NCI-H1694 (cell line): Measurements from ENCODE around the gene NAB2.
"Not testable (repeated sequence)": the region's sequence is repeated elsewhere in the genome, so short reads cannot be mapped to it uniquely, and the experiment has no call there.

Experiments
- DNase-seq: peaks from one replicate; lab custom pipeline; 2025; lab: John Stamatoyannopoulos, UW

Gene NAB2

DNA sequence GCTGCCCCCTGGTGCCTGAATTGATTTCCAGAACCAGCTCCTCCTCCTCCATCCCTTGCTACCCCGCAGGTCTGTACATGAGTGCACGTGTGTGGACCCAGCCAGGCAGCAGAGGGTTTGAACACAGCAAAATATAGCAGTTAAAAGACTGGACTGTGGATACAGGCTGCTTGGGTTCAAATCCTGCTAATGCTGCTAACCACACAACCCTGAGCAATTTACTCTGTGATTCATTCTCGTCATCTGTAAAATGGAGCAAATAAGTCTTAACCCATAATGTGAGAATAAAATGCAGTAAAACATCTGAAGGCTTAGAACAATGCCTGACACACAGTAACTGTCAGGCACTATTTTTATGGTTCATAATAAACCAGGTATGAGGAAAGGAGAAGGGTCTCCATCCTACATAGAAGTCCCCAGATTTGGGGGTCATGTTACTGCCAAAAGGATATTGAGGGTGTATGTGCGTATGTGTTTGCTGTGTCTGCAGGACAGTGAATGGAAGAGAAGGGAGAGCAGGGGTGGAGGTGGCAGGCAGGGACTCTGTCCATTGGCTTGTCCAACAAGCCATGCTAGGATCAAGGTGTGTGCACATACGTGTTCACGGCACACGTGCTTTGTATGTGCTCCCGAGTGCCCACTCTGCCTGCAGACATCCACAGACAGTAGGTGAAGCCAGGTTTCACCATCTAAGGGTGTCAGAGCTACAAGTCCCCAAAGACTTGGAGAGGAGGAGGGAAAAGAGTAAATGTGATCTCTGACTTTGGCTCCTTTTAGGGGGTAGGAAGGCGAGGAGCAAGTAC is 23.8 kb downstream of the NAB2 start:
- DNase-seq: no peak

DNA sequence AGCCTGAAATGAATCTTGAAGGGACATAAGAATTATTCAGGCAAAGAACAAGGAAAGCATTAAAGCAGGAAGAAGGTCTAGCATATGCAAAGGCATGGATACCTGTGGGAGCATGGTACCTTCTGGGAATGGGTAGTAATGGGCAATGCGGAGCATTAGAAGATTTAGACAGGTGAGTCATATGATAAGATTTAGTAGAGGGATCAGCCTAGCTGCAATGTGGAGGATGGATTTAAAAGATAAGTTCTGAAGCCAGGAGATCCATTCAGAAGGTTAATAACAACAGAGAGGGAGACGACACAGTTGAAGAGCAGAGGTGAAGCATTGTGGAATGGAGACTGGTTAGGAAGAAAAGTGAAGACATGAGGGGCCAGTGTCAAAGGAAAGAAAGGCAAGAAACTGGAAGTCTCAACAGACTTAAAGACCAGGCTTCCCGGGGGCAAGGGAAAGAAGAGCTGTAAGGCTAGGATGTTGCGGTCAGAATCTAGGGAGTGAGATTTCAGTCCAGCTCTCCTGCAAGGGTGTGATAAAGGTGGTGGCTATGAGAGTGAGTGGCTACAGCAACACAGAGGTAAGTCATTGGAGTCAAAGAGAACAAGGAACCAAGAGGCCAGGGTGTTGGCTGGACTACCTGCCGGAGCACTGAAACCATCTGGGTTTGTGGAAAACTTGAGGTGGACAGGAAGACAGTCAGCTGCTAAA is 27.8 kb downstream of the NAB2 start:
- DNase-seq: no peak

DNA sequence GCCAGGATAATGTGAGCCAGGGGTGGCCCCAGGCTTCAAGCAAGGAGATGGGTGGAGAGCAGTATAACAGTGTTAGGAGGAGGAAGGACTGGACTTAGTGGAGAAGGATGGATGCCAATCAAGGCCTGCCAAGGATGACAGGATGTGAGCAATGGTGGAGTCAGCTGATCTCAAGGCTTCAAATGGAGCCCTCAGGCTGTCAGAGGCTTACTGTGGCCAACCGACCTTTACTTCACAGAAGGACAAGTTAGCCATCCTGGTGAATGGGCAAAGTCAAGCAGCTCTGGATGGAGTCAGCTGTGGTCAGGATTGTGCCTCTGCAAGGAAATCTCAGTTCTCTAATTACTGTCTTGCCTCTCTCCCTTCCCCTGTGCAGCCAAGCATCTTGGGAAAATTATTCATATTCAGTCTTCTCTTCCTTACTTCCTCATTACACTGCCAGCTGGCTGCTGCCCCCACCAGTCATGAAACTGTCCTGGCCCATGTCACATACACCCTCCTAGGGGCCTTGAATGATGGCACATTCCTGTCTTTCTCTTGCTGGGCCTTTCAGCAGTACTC is 29.9 kb downstream of the NAB2 start:
- no peak for DNase-seq

DNA sequence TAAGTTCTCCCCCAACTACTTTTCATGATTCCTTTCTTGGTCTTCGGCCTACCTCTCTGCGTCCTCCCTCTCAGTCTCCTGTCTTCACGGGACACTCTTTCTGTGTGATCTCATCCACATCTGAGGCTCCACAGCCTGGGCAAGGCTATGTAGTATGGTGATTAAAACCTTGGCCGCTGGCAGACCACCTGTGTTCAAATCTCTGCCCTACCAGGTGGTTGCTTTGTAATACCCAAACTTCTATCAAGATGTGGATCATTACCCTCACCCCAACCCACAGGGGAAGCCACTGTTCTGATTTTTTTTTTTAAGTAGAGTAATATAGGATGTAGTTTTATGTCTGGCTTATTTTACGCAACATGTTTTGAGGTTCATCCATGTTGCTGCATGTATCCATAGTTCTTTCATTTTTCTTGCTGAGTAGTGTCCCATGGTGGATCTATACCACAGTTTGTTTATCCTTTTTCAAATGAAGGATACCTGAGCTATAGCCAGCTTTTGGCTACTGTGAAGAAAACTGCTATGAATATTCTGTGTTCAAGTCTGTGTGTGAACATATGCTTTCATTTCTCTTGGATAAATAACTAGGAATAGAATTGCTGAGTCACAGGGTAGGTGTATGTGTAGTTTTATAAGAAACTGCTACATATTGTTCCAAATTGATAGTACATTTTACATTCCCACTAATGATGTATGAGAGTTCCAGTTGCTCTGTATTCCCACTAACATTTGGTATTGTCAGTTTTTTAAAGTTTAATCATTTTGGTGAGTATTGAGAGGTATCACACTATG is 30.6 kb downstream of the NAB2 start:
- no peak for DNase-seq

DNA sequence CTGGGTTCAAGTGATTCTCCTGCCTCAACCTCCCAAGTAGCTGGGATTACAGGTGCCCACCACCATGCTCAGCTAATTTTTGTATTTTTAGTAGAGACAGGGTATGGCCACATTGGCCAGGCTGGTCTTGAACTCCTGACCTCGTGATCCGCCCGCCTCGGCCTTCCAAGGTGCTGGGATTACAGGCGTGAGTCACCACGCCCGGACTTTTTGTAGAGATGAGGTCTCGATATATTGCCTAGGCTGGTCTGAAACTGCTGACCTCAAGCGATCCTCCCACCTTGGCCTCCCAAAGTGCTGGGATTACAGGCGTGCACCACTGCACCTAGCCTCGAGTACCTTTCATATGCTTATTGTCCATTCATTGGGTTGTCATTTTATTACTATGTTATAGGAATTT is 31.8 kb downstream of the NAB2 start:
- DNase-seq: not testable (repeated sequence)

DNA sequence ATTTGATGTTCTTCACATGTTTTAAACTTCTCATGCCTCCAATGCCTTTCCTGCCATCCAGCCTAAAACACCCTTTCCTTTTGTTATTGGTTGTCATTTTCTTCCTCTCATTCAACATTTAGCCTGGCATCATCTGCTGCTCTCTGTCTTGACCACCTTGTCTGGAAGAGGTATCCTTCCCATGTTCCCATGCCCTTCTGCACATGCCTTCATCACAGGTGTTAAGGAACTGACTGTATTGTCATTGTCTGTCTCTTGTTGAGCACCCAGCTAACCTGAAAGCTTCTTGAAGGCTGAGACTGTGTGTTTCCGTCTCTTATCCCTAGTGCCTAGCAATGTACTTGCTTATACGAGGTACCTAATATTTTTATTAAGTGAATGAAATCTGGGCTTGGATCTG is 34.9 kb downstream of the NAB2 start:
- no peak for DNase-seq

DNA sequence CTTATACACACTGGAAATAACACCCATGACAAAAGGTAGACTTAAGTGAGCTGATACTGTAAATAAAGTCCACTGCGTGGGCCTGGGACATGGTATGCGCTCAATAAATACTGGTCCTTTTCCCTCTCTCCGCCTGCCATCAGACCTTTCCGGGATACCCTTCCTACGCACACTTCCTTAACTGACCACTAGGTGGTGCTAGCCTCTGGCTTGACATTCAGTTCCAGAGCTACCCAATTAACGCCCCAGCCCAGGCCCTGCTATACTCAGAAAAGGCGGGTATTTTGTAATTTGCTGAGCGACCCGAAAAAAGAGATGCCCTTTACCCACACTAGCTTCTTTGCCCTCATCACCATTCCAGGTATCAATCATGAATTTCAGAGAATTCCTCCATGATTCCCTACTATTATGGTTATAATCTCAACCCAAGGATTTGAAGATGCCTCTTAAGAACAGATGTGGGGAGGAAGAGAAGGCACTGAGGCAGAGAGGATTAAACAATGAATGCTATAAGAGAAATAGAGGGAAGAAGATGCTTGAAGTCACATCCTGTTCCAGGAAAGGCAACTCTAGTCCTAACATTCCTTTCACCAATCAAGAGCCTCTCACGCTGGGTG is 35.5 kb downstream of the NAB2 start:
- DNase-seq: peak; percentile 56

DNA sequence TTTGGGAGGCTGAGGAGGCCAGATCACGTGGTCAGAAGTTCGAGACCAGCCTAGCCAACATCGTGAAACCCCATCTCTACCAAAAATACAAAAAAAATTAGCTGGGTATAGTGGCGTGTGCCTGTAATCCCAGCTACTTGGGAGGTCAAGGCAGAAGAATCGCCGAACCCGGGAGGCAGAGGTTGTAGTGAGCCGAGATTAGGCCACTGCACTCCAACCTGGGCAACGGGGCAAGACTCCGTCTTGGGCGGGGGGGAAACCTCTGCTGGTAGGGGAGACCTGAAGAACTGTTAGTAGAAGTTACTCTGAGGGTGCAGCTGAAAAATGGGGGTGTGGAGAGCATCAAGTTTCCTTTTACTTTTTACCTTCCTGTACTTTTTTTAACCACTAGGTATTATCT is 37.1 kb downstream of the NAB2 start:
- DNase-seq: no peak

DNA sequence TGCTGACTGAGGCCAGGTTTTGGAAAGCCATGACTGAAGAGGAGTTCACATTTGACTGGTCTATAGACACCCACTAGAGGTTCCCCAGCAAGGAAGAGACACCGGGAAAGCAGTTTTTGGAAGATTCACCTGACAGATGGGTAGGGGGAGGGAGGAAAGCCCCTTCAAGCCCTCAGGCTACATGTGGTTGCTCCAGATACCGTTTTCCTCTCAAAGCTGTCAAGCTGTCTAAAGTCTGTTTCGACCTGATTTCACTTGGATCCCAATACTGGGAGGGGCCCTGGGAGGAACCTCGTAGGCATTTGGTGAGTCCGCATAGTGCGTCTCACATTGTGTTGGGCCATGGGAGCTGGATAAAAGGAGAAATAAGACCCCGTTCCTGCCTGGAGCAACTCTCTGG is 37.6 kb downstream of the NAB2 start:
- DNase-seq: no peak

DNA sequence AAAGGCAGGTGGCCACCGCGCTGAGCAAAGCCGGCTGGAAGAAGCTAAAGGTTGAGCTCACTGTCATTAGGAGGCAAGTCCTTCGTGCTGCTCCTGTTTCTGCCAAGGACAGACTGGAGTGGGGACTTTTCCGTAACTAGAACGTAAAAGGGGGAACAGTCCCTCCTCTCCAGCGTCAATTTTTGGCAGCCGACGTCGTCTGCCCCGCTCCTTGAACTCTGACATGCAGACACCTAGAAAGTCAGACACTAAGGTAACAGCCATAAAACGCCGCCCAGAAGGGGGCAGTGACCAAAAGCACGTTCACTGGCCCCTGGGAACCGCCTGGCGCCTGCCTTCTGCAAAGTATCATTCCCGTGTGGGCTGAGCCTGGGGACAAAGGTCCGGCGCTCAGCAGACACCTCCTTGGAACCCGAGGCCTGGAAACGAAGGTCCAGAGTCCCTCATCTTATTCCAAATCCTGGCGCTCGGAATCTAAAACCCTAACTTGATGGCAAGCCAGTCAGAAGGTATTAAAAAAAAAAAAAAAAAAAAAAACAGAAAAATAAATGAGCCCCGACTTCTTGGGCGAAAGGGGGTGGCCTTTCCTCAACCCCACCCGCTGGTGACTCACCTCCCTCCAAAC is 38.3 kb downstream of the NAB2 start:
- DNase-seq: no peak

DNA sequence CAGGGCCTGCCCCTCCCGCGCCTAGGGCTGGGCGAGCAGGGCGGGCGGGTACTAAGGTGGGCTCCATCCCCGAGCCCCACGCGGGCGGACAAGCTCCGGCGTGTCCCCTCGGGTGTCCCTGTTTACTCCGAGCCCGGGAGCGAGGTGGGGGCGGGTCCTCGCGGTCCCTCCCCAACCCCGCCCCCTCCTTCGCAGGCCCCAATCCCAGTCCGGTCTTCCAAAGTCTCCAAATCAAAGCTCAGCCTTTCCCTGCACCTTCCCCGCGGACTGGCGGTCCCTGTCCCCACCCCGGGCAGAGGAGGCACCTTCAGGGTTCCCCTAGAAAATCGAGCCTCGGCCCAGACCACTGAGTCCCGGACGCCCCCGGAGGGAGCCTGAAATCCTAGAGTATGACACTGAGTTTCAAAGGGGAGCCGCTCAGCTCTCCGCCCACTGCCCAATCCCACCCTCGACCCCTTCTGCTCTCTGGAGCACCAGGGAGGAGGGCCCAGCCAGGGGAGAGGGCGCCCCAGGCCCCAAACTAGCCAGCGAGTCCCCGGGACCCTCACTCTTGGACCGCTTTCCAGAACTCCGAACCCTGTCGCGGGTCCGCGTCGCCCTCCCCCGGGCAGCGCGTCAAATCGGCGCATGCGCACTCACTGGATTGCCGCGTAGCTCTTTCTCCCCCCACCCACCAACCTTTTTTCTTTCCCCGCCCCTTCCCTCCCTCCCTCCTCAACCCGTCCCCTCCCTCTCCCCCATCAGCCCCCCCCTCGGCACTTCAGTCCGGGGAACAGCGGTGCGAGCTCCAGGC is 39.0 kb downstream of the NAB2 start, which contains the start of gene LRP1:
Gene LRP1, plus strand, starts transcription at position 758 of the 793 bp plus-strand sequence. CDS start 482 bp downstream, outside the sequence.
- DNase-seq: peak; percentile 45

DNA sequence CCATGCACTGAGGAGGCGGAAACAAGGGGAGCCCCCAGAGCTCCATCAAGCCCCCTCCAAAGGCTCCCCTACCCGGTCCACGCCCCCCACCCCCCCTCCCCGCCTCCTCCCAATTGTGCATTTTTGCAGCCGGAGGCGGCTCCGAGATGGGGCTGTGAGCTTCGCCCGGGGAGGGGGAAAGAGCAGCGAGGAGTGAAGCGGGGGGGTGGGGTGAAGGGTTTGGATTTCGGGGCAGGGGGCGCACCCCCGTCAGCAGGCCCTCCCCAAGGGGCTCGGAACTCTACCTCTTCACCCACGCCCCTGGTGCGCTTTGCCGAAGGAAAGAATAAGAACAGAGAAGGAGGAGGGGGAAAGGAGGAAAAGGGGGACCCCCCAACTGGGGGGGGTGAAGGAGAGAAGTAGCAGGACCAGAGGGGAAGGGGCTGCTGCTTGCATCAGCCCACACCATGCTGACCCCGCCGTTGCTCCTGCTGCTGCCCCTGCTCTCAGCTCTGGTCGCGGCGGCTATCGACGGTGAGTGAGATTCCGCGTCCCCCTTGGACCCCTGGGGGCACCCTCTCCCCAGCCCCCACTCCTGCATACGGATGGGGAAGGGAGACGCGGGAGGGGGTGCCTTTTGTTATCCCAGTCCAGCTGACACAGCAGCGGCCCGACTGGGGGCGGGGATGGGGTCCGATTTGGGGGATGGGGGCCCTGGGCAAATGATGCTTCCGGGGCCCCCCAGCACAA is 39.8 kb downstream of the NAB2 start:
- no peak for DNase-seq

DNA sequence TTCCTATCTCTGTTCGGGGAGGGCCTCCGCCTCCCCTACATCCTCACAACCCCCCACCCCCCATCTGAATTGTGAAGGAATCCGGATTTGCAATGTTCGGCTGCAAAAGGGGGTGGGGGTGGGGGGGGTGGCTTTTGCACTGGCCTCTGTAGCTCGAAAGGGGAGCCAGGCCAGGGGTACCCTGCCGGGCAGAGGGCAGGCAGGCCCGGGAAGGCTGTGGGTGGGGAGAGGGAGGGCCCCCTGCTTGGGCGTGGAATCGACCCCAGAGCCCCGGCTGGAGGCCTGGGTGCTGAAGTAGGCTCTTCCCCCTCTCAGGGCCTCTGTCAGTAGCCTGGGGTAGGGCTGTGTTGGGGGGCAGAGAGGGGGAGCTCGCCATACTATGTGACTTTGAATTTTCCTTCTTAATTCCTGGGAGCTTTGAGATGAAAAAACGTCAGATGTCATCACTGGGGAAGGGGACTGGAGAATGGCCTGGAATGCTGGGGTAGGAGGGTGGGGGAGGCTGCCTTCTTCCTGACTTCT is 40.5 kb downstream of the NAB2 start:
- no peak for DNase-seq

DNA sequence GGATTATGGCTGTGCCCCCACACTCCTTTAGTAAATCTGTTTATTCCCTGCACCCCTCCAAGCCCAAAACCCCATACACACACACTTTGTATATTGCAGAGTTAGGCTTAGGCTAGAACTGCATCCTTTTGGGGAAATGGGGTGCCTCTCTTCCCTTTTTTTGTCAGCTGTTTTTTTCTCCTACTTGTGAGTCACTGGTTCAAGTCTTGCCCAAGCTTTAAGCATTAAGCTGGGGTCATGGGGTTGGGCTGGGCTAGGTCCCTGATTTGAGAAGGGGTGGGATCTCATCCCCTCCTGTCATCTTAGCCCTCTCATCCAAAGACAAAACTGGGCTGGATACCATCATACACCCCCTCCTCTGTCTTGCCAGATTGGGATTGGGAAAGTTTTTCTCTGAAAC is 41.0 kb downstream of the NAB2 start:
- DNase-seq: no peak

DNA sequence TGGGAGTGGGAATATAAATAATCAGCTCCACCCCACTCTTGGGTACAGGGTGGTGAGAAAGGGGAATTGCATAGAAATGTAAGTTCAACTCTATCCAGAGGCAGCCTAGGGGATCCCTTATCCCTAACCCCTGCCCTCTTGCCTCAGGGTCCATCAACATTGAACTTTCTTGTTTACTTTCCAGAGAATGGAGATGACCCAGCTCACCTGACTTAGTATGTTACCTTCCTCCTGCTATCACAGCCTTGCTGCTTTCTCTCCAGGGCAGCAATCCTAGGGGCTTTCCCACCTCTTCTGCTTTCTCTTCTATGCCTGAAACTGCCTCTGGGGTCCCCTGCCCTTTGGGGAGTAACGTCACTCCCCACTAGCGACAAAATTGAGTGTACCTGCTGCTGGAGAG is 42.0 kb downstream of the NAB2 start:
- no peak for DNase-seq

DNA sequence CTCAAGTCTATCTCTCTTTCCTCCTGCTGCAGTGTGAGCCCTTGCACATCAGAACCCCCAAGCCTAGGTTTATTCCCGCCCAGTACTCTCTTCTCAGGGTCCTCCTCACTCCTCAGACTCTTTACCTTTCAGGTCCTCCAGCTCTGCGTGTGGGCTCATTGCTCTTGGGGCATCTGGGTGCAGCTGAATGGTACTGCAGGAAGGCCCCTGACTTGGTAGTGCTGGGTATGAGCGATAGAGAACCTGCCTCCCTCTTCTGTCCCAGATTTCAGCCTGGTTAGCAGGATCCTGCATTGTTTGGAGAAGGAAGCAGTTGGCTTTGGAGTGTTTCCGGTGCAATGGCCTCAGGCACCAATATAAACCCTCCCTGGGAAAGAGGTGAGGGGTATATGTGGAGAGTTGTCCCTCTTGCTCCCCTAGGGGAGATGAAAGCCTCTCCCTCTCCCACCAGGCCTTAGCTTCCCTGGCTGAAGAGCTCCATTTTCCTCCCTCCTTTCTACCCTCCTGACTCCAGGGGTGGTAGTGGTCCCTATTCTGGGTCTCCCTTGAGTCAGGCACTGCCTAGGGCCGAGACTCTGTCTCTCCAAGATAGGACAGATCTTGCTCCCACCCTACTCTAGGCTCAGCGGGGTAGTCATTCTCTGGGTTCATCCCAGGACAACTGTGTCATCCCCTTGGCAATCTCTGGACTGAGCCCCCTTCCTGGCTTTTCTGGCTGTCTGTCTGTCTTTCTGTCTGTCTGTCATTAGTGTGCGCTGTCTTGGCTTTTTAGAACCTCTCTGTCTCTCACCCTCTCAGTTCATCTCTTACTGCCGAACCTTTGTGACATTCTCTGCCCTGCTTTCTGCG is 43.2 kb downstream of the NAB2 start:
- no peak for DNase-seq

DNA sequence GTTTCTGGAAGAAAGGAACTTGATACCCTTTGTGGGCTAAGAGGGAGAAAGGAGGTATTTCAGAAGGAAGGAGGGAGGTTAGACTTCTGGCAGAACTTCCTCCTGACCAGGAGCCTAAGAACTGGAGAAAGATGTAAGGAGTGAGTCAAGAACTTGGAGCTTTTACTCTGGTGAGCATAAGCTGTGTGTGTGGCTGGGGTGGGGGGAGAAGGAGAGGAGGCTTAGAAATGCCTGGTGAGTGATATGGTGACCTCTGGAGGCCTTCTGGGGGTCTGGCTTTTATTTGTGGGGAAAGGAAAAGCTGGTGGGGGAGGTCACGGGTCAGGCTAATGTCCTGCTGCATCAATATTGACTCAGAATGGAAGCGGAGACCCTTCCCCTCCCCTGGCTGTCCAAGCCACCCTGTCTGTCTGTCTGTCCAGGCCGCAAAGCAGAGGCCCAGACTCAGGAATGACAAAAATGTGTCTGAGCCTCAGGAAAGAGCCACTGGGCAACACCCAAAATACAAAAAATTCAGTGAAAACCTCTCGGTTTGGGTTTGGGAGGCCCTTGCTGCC is 44.2 kb downstream of the NAB2 start:
- no peak for DNase-seq

DNA sequence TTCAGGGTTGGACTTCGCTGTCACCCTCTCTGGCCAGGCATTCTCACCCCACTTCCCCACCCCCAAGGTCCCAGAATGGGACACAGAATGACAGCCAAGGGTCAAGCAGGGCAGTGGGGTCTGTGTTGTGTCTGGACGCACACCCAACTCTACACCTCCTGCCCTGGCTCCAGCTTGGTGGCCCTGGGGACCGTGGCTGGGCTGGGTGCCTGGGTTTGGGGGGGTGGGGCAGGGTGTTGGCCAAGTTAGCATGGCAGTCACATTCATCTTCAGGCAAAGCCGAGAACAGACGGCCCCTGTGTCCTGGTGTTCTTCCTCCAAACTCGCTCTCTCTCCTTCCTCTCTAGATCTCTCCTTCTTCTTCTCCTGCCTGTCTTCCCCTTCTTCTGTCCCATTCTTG is 45.0 kb downstream of the NAB2 start:
- no peak for DNase-seq
